ENCODE data around the gene KCNH2.

The KCNH2 gene

GRCh38 chr7:150942001-150942590 is 36.0 kb downstream of the KCNH2 start:
- no peak for TF ChIP-seq CTCF (IDR thresholded peaks at IDR 0.05)
- DNase-seq (ENCODE audit: low spot score), result no peak
- no peak overlapping the region for H3K4me3 ChIP-seq
- H3K27ac ChIP-seq, result no peak overlapping the region

GRCh38 chr7:150941351-150942000 is 36.6 kb downstream of the KCNH2 start:
- Histone ChIP-seq H3K27ac (no peak overlapping the region), H3K4me3 (no peak overlapping the region)
- DNase-seq (ENCODE audit: low spot score), result no peak
- TF ChIP-seq CTCF (IDR thresholded peaks at IDR 0.05), result no peak

GRCh38 chr7:150940431-150941102 is 37.6 kb downstream of the KCNH2 start:
- no peak overlapping the region for H3K4me3 ChIP-seq
- no peak for TF ChIP-seq CTCF (IDR thresholded peaks at IDR 0.05)
- no peak overlapping the region for H3K27ac ChIP-seq
- no peak for DNase-seq (ENCODE audit: low spot score)

GRCh38 chr7:150939466-150939865 is 38.7 kb downstream of the KCNH2 start:
- no peak overlapping the region for H3K27ac ChIP-seq
- no peak for TF ChIP-seq CTCF (IDR thresholded peaks at IDR 0.05)
- no peak for DNase-seq (ENCODE audit: low spot score)
- H3K4me3 ChIP-seq, result no peak overlapping the region

- no peak overlapping the region for H3K4me3 ChIP-seq
- no peak overlapping the region for H3K27ac ChIP-seq
- DNase-seq (ENCODE audit: low spot score), result no peak
- no peak for TF ChIP-seq CTCF (IDR thresholded peaks at IDR 0.05)
Observed at GRCh38 chr7:150939052-150939451, 39.1 kb downstream of the KCNH2 start.

- DNase-seq (ENCODE audit: low spot score), result no peak
- no peak for TF ChIP-seq CTCF (IDR thresholded peaks at IDR 0.05)
- H3K27ac ChIP-seq, result no peak overlapping the region
- H3K4me3 ChIP-seq, result no peak overlapping the region
Observed at GRCh38 chr7:150938566-150938965, 39.6 kb downstream of the KCNH2 start.
